Central memory CD8-positive, alpha-beta T cell (primary cell): ENCODE results near the gene MAGI1.

Experiments used
- ATAC-seq: fragments of 150-1000 bp; cut with Tn5 transposase; replicated peaks from 2 replicates; pipeline ENCODE4 v1.10.0; 2022; ENCODE audit warnings: mild to moderate bottlenecking, moderate FRiP score, moderate number of reproducible peaks; ENCODE audit not compliant: poor library complexity, severe bottlenecking; ENCODE audit errors: extremely low read depth
- DNase-seq, 2 donors: peaks; one replicate each; pipeline ENCODE4 v3.0.0; 2021; ENCODE audit warnings: low spot score in 2 of 2
- H3K27ac Mint-ChIP-seq: one replicate; pipeline ENCODE4 v1.8.0; 2022; ENCODE audit warnings: low read depth, mild to moderate bottlenecking, moderate library complexity, mixed read lengths
- H3K27me3 Mint-ChIP-seq: one replicate; pipeline ENCODE4 v1.8.0; 2022; ENCODE audit warnings: mixed read lengths
- H3K36me3 Mint-ChIP-seq: one replicate; pipeline ENCODE4 v1.8.0; 2022; ENCODE audit warnings: mild to moderate bottlenecking, moderate library complexity, mixed read lengths; ENCODE audit not compliant: insufficient read depth
- H3K4me1 Mint-ChIP-seq: one replicate; pipeline ENCODE4 v1.8.0; 2022; ENCODE audit warnings: mixed read lengths
- H3K4me3 Mint-ChIP-seq: one replicate; pipeline ENCODE4 v1.8.0; 2022; ENCODE audit warnings: mild to moderate bottlenecking, moderate library complexity, mixed read lengths
- H3K9me3 Mint-ChIP-seq: one replicate; pipeline ENCODE4 v1.8.0; 2022; ENCODE audit warnings: mixed read lengths

MAGI1 gene

DNA sequence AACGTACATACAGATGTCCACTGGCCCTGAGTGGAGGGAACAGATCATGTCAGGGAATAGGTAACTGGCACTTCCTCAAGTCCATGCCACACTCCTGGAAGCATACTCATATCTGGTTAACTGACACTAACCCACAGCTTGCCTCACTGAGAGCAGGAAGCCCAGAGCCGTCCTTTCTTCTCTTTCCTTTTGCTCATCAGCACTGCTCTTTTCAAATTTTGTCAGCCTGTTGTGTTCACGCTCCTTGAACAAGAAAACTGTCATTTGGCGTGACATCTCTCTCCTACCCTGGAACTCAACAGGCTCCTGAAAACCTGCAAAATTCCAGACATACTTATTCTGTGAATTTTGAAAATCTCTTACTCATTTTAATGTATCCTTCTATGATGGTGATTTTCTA, 360.2 kb downstream of the MAGI1 start:
- no peak for DNase-seq
- H3K27ac Mint-ChIP-seq: no peak overlapping the region
- no peaks in the 10 kb centered on the region for H3K27me3 Mint-ChIP-seq
- no peaks in the 10 kb centered on the region for H3K4me1 Mint-ChIP-seq
- ATAC-seq: no peak
- peaks cover 4% of the 10 kb centered on the region for H3K9me3 Mint-ChIP-seq
- no peak overlapping the region for H3K4me3 Mint-ChIP-seq
- no peaks in the 10 kb centered on the region for H3K36me3 Mint-ChIP-seq

DNA sequence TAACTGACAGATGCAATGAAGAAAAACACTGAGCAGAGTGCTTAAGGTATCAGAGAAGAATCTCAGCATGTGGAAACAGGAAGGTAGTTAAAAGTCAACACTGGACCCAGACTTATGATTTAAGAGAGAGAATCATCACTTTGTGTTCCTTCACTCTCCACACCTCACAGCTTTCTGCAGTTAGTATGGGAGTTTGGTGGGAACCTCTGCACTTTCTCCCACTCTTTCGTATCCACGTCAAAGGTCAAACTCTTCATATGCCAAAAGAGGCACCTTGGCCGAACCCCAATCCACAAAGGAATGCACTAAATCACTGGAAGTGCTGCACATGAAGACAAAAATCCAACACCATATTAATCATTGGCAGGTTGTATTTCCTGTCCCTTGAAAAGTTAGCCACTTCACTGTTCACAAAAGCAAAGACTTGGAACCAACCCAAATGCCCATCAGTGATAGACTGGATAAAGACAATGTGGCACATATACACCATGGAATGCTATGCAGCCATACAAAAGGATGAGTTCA, 361.2 kb downstream of the MAGI1 start:
- ATAC-seq (no peak), DNase-seq (no peak)
- no peaks in the 10 kb centered on the region for H3K36me3 Mint-ChIP-seq
- no peak overlapping the region for H3K4me3 Mint-ChIP-seq
- no peak overlapping the region for H3K27ac Mint-ChIP-seq
- no peaks in the 10 kb centered on the region for H3K4me1 Mint-ChIP-seq
- H3K27me3 Mint-ChIP-seq: no peaks in the 10 kb centered on the region
- no peaks in the 10 kb centered on the region for H3K9me3 Mint-ChIP-seq

GRCh38 chr3:65676580-65676979, 362.1 kb downstream of the MAGI1 start:
- DNase-seq (no peak), ATAC-seq (no peak)
- no peak overlapping the region for H3K27ac Mint-ChIP-seq
- H3K4me1 Mint-ChIP-seq: no peaks in the 10 kb centered on the region
- H3K9me3 Mint-ChIP-seq: no peaks in the 10 kb centered on the region
- no peaks in the 10 kb centered on the region for H3K36me3 Mint-ChIP-seq
- no peak overlapping the region for H3K4me3 Mint-ChIP-seq
- no peaks in the 10 kb centered on the region for H3K27me3 Mint-ChIP-seq

- Mint-ChIP-seq H3K9me3 (no peaks in the 10 kb centered on the region), H3K4me3 (no peak overlapping the region), H3K27ac (no peak overlapping the region)
Measured at GRCh38 chr3:65675011-65675410, 363.7 kb downstream of the MAGI1 start.

GRCh38 chr3:65674226-65674625, 364.5 kb downstream of the MAGI1 start:
- Mint-ChIP-seq H3K36me3 (no peaks in the 10 kb centered on the region), H3K9me3 (no peaks in the 10 kb centered on the region), H3K27me3 (no peaks in the 10 kb centered on the region), H3K4me3 (no peak overlapping the region), H3K4me1 (no peaks in the 10 kb centered on the region), H3K27ac (no peak overlapping the region)
- ATAC-seq: no peak
- no peak for DNase-seq

More at GRCh38 chr3:65675011-65675410, 363.7 kb downstream of the MAGI1 start:
- no peak for ATAC-seq
- DNase-seq: no peak
- Mint-ChIP-seq H3K27me3 (no peaks in the 10 kb centered on the region), H3K36me3 (no peaks in the 10 kb centered on the region), H3K4me1 (no peaks in the 10 kb centered on the region)

- Mint-ChIP-seq H3K4me3 (no peak overlapping the region), H3K9me3 (no peaks in the 10 kb centered on the region), H3K27me3 (no peaks in the 10 kb centered on the region), H3K36me3 (no peaks in the 10 kb centered on the region), H3K4me1 (no peaks in the 10 kb centered on the region), H3K27ac (no peak overlapping the region)
- ATAC-seq (no peak), DNase-seq (no peak)
Measured at GRCh38 chr3:65672871-65673815, 365.6 kb downstream of the MAGI1 start.

DNA sequence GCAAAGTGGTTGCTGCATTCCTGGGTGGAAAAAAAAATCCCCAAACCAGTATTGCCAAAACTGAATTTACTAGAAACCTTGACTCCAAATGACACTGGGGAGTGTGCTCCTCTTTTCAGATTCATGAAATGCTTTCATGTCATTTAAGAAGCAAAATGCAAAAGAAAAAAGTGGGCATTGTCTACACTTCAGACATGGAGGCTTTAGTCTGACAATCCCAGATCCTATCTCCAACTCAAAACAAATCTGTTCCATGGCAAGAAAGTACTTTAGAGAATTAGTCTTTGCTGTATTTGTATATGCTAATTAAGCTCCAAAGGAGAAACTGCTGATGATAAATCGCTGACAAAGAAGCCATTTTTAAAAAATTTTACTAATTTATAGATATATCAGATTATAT, 366.7 kb downstream of the MAGI1 start:
- Mint-ChIP-seq H3K27ac (no peak overlapping the region), H3K36me3 (no peaks in the 10 kb centered on the region), H3K9me3 (no peaks in the 10 kb centered on the region), H3K4me3 (no peak overlapping the region), H3K4me1 (no peaks in the 10 kb centered on the region), H3K27me3 (no peaks in the 10 kb centered on the region)
- DNase-seq (no peak), ATAC-seq (no peak)

- DNase-seq: no peak
- no peaks in the 10 kb centered on the region for H3K36me3 Mint-ChIP-seq
- no peak overlapping the region for H3K27ac Mint-ChIP-seq
- no peak overlapping the region for H3K4me3 Mint-ChIP-seq
- H3K27me3 Mint-ChIP-seq: no peaks in the 10 kb centered on the region
- H3K4me1 Mint-ChIP-seq: no peaks in the 10 kb centered on the region
- peaks cover 3% of the 10 kb centered on the region for H3K9me3 Mint-ChIP-seq
- ATAC-seq: no peak
Measured at GRCh38 chr3:65671004-65671403, 367.7 kb downstream of the MAGI1 start.

GRCh38 chr3:65669163-65669875, 369.4 kb downstream of the MAGI1 start:
- Mint-ChIP-seq H3K4me1 (no peaks in the 10 kb centered on the region), H3K27ac (no peak overlapping the region), H3K9me3 (peaks cover 5% of the 10 kb centered on the region), H3K36me3 (no peaks in the 10 kb centered on the region), H3K27me3 (no peaks in the 10 kb centered on the region), H3K4me3 (no peak overlapping the region)
- DNase-seq: no peak
- no peak for ATAC-seq

DNA sequence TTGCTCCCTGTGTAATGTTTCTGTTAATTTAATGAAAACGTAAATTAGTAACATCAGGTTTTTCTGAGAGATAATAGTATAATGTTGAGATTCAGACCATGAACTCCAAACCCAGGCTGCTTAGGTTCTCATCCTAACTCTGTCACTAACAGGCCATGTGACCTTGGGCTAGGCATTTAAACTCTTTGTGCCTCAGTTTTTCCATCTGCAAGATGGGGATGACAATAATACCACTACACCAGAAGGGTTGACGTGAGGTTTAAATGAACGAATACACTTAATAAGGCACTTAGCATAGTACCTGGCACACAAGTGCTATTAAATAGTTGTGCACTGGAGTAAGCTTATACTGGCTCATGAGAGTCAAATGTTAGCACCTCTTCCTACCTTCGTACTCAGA, 370.8 kb downstream of the MAGI1 start:
- no peak for ATAC-seq
- DNase-seq: no peak
- Mint-ChIP-seq H3K27me3 (no peaks in the 10 kb centered on the region), H3K4me1 (no peaks in the 10 kb centered on the region), H3K4me3 (no peak overlapping the region), H3K27ac (no peak overlapping the region), H3K9me3 (peaks cover 5% of the 10 kb centered on the region), H3K36me3 (no peaks in the 10 kb centered on the region)

DNA sequence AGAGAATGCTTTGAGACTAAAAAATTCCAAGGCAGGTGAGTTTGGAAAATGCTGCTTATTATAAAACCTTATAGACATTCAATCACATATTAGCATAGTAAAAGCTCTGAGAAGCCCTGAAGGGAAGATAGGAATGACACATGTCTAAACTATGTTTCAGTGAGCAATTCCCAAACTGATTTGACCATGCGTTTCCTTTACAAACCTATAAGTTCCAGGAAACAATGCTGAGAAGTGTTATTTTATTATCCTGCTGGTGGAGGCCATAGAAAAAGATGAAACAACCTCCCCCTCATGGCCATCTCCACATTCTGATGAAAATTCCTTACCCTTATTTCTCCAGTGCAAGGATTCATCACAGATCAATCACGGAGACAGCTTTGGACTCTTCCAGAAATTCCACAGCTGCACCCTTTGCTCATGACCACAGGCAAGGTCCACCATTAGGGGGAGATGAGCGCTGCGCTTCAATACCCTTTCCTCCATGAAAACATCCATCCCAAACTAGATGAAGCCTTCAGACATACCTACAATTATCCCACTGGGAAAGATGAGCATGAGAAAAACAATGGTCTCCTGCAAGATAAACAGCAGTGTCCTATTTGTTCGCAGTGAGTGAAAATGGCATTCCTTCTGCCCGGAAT, 372.1 kb downstream of the MAGI1 start:
- ATAC-seq (no peak), DNase-seq (no peak)
- no peak overlapping the region for H3K4me3 Mint-ChIP-seq

DNA sequence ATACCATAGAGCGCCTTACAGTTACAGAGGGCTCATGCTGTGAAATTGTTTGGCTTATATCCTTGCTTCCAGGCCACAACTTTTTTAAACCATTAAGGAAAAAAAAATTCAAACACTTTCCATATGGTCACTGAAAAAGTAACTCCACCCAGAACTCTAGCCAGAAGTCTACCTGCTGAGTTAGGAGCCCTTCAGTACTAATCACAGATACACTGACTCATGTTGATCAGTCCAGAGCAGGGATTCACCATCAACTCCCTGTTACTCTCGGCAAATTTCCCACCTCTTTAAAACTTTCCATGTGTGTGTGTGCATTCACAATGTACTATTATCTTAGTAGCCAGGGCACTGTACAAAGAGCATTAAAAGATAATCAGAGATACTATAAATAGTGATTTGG, 372.8 kb downstream of the MAGI1 start:
- no peak for ATAC-seq
- DNase-seq: no peak
- H3K4me1 Mint-ChIP-seq: no peaks in the 10 kb centered on the region
- H3K27ac Mint-ChIP-seq: no peak overlapping the region
- no peaks in the 10 kb centered on the region for H3K36me3 Mint-ChIP-seq
- H3K9me3 Mint-ChIP-seq: peaks cover 5% of the 10 kb centered on the region
- no peak overlapping the region for H3K4me3 Mint-ChIP-seq
- no peaks in the 10 kb centered on the region for H3K27me3 Mint-ChIP-seq

More for the DNA sequence above, 372.1 kb downstream of the MAGI1 start:
- Mint-ChIP-seq H3K9me3 (peaks cover 5% of the 10 kb centered on the region), H3K36me3 (no peaks in the 10 kb centered on the region), H3K4me1 (no peaks in the 10 kb centered on the region), H3K27ac (no peak overlapping the region), H3K27me3 (no peaks in the 10 kb centered on the region)
